Measurements from ENCODE around the gene KLK1. TPM values are rescaled to one million over a fixed set of nuclear protein-coding genes. Genes with fewer than 3 reads are reported as not detected.

KLK1 gene
- total RNA-seq, 1 donor from 2014 or later: not detected

- Histone ChIP-seq H3K4me1 (no peaks in the 10 kb centered on the region), H3K36me3 (no peaks in the 10 kb centered on the region), H3K27ac (no peak overlapping the region), H3K9me3 (no peaks in the 10 kb centered on the region), H3K4me3 (no peak overlapping the region), H3K27me3 (no peaks in the 10 kb centered on the region)
- no peak for TF ChIP-seq CTCF (IDR thresholded peaks at IDR 0.05)
- intact Hi-C loops (cut with DNase I): no loop called here
- DNase-seq (ENCODE audit: low spot score in 2 of 2): no peak
Observed at GRCh38 chr19:50851620-50852019, 28.0 kb upstream of the KLK1 start.

GRCh38 chr19:50850738-50851137, 27.2 kb upstream of the KLK1 start:
- H3K9me3 ChIP-seq: no peaks in the 10 kb centered on the region
- H3K36me3 ChIP-seq: no peaks in the 10 kb centered on the region
- no peaks in the 10 kb centered on the region for H3K4me1 ChIP-seq
- intact Hi-C loops (cut with DNase I): no loop called here
- H3K27me3 ChIP-seq: no peaks in the 10 kb centered on the region
- H3K4me3 ChIP-seq: no peak overlapping the region
- TF ChIP-seq CTCF (IDR thresholded peaks at IDR 0.05): no peak
- DNase-seq (ENCODE audit: low spot score in 2 of 2): no peak
- H3K27ac ChIP-seq: no peak overlapping the region

GRCh38 chr19:50844296-50844935, 20.8 kb upstream of the KLK1 start:
- Histone ChIP-seq H3K9me3 (peaks cover 0 to 7% of the 10 kb centered on the region in 2 donors), H3K27ac (no peak overlapping the region), H3K4me3 (no peak overlapping the region), H3K4me1 (no peaks in the 10 kb centered on the region), H3K27me3 (no peaks in the 10 kb centered on the region), H3K36me3 (no peaks in the 10 kb centered on the region)
- TF ChIP-seq CTCF (IDR thresholded peaks at IDR 0.05): no peak
- intact Hi-C loops (cut with DNase I): no loop called here
- DNase-seq (ENCODE audit: low spot score in 2 of 2): no peak

GRCh38 chr19:50843701-50844221, 20.2 kb upstream of the KLK1 start:
- intact Hi-C loops (cut with DNase I): no loop called here
- no peaks in the 10 kb centered on the region for H3K27me3 ChIP-seq
- no peak for TF ChIP-seq CTCF (IDR thresholded peaks at IDR 0.05)
- no peak overlapping the region for H3K4me3 ChIP-seq
- no peak for DNase-seq (ENCODE audit: low spot score in 2 of 2)
- H3K4me1 ChIP-seq: no peaks in the 10 kb centered on the region
- no peaks in the 10 kb centered on the region for H3K36me3 ChIP-seq
- peaks cover 0 to 7% of the 10 kb centered on the region in 2 donors for H3K9me3 ChIP-seq
- no peak overlapping the region for H3K27ac ChIP-seq

- H3K9me3 ChIP-seq: peaks cover 0 to 7% of the 10 kb centered on the region in 2 donors
- intact Hi-C loops (cut with DNase I): no loop called here
- H3K27me3 ChIP-seq: no peaks in the 10 kb centered on the region
- TF ChIP-seq CTCF (IDR thresholded peaks at IDR 0.05): no peak
- H3K27ac ChIP-seq: no peak overlapping the region
- no peak for DNase-seq (ENCODE audit: low spot score in 2 of 2)
- H3K4me1 ChIP-seq: no peaks in the 10 kb centered on the region
- H3K36me3 ChIP-seq: no peaks in the 10 kb centered on the region
- H3K4me3 ChIP-seq: no peak overlapping the region
Observed at GRCh38 chr19:50843205-50843604, 19.6 kb upstream of the KLK1 start.
